Neutrophil (primary cell): ENCODE measurements around the gene KCNH1.

Experiments
- H3K27ac ChIP-seq: fragments of 200-600 bp; sonication (generic); 2 replicates; pipeline ENCODE4 v1.5.1; 2016; ENCODE audit warnings: mild to moderate bottlenecking, moderate library complexity
- H3K27me3 ChIP-seq: fragments of 200-600 bp; sonication (generic); 2 replicates; pipeline ENCODE4 v1.6.0; 2016; ENCODE audit warnings: mild to moderate bottlenecking
- H3K36me3 ChIP-seq: fragments of 200-600 bp; sonication (generic); 2 replicates; pipeline ENCODE4 v1.5.1; 2017
- H3K4me1 ChIP-seq, 2 experiments: fragments of 200-600 bp in 1 of 2; sonication (generic) in 1 of 2; 1 replicate in 1 of 2; 2 replicates in 1 of 2; pipeline versions ENCODE4 v1.5.1 to v1.6.1; 2013 to 2016; ENCODE audit warnings: low read depth in 1 of 2, low read length in 1 of 2, mild to moderate bottlenecking in 1 of 2, moderate library complexity in 1 of 2; ENCODE audit not compliant: control insufficient read depth in 1 of 2, insufficient read depth in 1 of 2
- H3K4me3 ChIP-seq, 2 experiments: fragments of 200-600 bp in 1 of 2; sonication (generic) in 1 of 2; 1 replicate in 1 of 2; 2 replicates in 1 of 2; pipeline ENCODE4 v1.5.1; 2013 to 2016; ENCODE audit warnings: low read depth in 1 of 2, low read length in 1 of 2, mild to moderate bottlenecking in 1 of 2, moderate library complexity in 1 of 2
- H3K9me3 ChIP-seq: fragments of 200-600 bp; sonication (generic); 2 replicates; pipeline ENCODE4 v1.5.1; 2016
- CTCF ChIP-seq: fragments of 200-600 bp; sonication (generic); IDR thresholded peaks from 2 replicates; pipeline ENCODE4 v1.5.1; 2016; ENCODE audit warnings: antibody characterized with exemption

The KCNH1 gene

GRCh38 chr1:210826686-210827085 is 307.3 kb downstream of the KCNH1 start:
- no peak overlapping the region for H3K4me3 ChIP-seq
- no peak for TF ChIP-seq CTCF
- H3K27me3 ChIP-seq = no peaks in the 10 kb centered on the region
- H3K27ac ChIP-seq = no peak overlapping the region
- no peaks in the 10 kb centered on the region for H3K36me3 ChIP-seq
- no peaks in the 10 kb centered on the region for H3K4me1 ChIP-seq
- no peaks in the 10 kb centered on the region for H3K9me3 ChIP-seq

GRCh38 chr1:210822932-210823331 is 311.0 kb downstream of the KCNH1 start:
- no peaks in the 10 kb centered on the region for H3K9me3 ChIP-seq
- H3K27me3 ChIP-seq = no peaks in the 10 kb centered on the region
- no peak overlapping the region for H3K27ac ChIP-seq
- TF ChIP-seq CTCF = no peak
- no peaks in the 10 kb centered on the region for H3K36me3 ChIP-seq
- H3K4me1 ChIP-seq = no peaks in the 10 kb centered on the region
- H3K4me3 ChIP-seq = no peak overlapping the region

GRCh38 chr1:210822241-210822640 is 311.7 kb downstream of the KCNH1 start:
- H3K27ac ChIP-seq = no peak overlapping the region
- no peak for TF ChIP-seq CTCF
- H3K9me3 ChIP-seq = no peaks in the 10 kb centered on the region
- no peaks in the 10 kb centered on the region for H3K27me3 ChIP-seq
- H3K36me3 ChIP-seq = no peaks in the 10 kb centered on the region
- H3K4me3 ChIP-seq = no peak overlapping the region
- no peaks in the 10 kb centered on the region for H3K4me1 ChIP-seq

- no peak for TF ChIP-seq CTCF
- no peaks in the 10 kb centered on the region for H3K36me3 ChIP-seq
- H3K27ac ChIP-seq = no peak overlapping the region
- no peak overlapping the region for H3K4me3 ChIP-seq
- no peaks in the 10 kb centered on the region for H3K27me3 ChIP-seq
- H3K9me3 ChIP-seq = no peaks in the 10 kb centered on the region
- H3K4me1 ChIP-seq = no peaks in the 10 kb centered on the region
Measured at GRCh38 chr1:210821615-210822014, 312.3 kb downstream of the KCNH1 start.

- no peak for TF ChIP-seq CTCF
- Histone ChIP-seq H3K9me3 (no peaks in the 10 kb centered on the region), H3K4me3 (no peak overlapping the region), H3K27ac (no peak overlapping the region), H3K36me3 (no peaks in the 10 kb centered on the region), H3K27me3 (no peaks in the 10 kb centered on the region), H3K4me1 (no peaks in the 10 kb centered on the region)
Measured at GRCh38 chr1:210819266-210819665, 314.7 kb downstream of the KCNH1 start.
